ENCODE data around the gene ZBTB40.

DNA sequence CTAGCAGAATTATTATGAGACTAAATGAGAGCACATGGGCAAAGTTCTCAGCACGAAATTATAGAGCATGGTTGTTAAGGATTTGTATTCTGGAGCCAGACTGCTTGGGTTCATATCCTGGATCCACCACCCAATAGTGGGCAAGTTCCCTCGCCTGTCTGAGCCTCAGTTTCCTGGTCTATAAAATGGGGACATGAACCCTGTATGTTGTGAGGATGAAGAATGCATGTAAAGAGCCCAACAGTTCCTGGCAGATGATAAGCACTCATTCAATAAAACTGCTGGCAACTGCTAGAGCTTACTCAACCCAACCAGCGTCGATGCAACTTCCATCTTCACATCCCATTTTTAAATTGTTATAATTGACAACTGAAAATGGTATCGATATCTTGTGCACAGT, 47.2 kb upstream of the ZBTB40 start:
- TF ChIP-seq, protein P1, sequence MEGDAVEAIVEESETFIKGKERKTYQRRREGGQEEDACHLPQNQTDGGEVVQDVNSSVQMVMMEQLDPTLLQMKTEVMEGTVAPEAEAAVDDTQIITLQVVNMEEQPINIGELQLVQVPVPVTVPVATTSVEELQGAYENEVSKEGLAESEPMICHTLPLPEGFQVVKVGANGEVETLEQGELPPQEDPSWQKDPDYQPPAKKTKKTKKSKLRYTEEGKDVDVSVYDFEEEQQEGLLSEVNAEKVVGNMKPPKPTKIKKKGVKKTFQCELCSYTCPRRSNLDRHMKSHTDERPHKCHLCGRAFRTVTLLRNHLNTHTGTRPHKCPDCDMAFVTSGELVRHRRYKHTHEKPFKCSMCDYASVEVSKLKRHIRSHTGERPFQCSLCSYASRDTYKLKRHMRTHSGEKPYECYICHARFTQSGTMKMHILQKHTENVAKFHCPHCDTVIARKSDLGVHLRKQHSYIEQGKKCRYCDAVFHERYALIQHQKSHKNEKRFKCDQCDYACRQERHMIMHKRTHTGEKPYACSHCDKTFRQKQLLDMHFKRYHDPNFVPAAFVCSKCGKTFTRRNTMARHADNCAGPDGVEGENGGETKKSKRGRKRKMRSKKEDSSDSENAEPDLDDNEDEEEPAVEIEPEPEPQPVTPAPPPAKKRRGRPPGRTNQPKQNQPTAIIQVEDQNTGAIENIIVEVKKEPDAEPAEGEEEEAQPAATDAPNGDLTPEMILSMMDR (IDR thresholded peaks at IDR 0.05) = no peak
- TF ChIP-seq POLR2A (IDR thresholded peaks at IDR 0.05) = no peak

All from Peyer's patch (tissue), 4 donors.